ENCODE results near the gene CSAD.

CSAD gene

DNA sequence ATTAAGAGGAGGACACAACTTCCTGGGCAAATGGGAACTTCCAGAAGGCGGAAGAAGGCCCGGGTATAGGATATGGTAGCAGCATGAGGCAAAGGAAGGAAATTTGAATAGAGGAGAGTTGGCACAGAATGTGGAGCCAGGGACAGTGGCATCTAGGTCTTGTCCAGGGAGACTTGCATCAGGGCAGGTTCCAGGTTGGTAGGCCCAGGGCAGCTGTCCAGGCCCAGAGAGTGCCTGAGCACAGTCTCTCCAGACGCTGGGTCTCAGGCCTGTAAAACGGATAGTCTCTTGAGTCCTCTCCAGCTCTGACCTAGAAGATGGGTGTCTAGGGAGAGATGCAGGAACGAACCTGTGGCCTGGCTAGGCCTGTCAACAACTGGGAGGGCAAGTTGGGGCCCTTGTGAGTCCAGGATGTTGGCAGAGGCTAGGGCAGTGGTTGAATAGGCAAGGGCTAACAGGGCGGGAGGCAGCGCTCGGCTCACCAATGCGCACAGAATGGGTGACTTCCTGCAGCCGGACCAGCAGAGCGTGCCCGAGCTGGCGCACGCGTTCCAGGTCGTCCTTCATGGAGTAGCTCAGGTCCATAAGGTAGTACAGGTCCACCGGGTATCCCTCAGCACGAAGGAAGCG is 16.4 kb upstream of the CSAD start:
- Mint-ChIP-seq H3K27ac (peak overlapping the region; percentile 34), H3K36me3 (peaks cover 8% of the 10 kb centered on the region), H3K9me3 (ENCODE audit: low read depth) (no peaks in the 10 kb centered on the region), H3K4me1 (ENCODE audit: low read depth) (peaks cover 47% of the 10 kb centered on the region), H3K4me3 (peak overlapping the region; percentile 63), H3K27me3 (no peaks in the 10 kb centered on the region)

DNA sequence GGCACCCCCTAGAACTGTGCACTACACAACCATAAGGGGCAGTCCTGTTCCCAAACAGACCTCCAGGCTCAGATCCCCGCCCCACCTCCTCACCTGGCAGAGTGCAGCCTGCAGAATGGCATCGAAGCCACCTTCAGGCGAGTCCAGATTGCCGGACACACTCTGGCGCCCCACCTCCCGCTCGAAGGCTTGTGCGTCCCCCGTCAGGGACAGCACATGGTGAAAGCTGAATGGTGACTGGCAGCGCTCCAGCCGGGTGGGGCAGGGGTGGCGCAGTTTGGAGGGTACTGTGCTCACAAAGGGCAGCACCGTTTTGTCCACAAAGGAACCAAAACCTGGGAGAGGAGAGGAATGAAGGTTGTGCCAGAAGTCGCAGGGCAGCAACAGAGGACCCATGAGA is 15.8 kb upstream of the CSAD start:
- Mint-ChIP-seq H3K4me3 (no peak overlapping the region), H3K36me3 (peaks cover 8% of the 10 kb centered on the region), H3K27ac (no peak overlapping the region), H3K27me3 (no peaks in the 10 kb centered on the region), H3K9me3 (ENCODE audit: low read depth) (no peaks in the 10 kb centered on the region), H3K4me1 (ENCODE audit: low read depth) (peaks cover 42% of the 10 kb centered on the region)

DNA sequence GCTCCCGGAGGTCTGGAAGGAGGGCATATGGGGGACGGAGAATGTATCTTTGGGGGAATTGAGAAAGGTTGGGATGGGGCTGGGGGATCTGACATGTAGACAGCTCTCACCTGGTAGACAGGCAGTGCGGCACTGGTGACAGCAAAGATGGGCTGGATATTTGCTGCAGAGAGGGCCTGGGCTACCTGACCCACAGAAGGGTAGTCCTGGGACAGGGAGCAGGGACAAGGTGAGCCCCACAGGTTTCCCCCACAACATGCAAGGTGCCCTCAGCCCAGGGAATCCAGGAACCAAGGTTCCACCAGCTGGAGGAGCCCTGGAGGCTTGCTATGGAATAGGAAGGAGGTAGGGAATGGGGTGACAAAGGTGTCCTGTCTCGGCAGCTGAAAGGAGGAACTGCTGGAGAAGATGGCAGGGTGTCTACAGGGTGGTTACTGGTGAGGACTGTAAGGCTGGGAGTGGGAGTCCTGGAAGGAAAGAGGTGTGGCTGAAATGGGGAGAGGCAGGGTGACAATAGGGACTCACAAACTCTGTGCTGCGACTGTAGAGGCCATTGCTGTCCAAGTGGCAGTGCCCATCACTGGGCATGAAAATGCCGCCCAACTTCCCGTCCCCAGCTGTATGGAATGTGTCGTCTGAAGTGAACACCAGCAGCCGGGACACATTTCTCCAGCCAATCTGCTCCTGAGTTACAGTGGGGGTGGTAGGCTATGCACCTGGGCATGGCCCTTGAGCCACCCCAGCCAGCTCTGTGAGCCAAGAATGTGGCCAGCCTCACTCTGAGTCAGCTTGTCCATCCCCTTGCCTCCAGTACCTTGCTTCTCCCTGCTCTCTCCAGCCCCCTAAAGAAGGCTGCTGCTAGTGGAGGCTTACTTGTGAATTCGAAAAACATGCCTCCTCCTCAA is 15.0 kb upstream of the CSAD start:
- H3K27ac Mint-ChIP-seq: peak overlapping the region; percentile 41
- no peak overlapping the region for H3K4me3 Mint-ChIP-seq
- no peaks in the 10 kb centered on the region for H3K27me3 Mint-ChIP-seq
- H3K9me3 Mint-ChIP-seq (ENCODE audit: low read depth): no peaks in the 10 kb centered on the region
- peaks cover 38% of the 10 kb centered on the region for H3K4me1 Mint-ChIP-seq (ENCODE audit: low read depth)
- H3K36me3 Mint-ChIP-seq: peaks cover 6% of the 10 kb centered on the region

DNA sequence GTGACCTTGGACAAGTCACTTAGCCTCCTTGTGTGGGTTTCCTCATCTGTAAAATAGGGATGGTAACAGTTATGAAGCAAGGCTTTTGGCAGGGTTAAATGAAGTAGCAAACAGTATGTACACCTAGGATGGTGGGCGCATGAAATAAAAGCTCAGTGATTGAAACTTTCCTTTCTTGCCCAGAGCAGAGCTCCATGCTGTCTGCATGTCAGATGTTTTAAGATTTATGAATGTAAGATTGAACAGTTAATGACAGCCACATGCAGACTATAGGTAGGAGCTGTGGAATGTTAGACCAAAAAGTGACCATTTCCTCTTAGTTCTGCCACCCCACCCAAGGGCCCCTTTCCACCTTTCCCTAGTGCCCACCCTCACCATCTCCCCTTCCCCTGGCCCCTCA is 14.2 kb upstream of the CSAD start:
- Mint-ChIP-seq H3K27ac (peak overlapping the region; percentile 41), H3K9me3 (ENCODE audit: low read depth) (no peaks in the 10 kb centered on the region), H3K27me3 (no peaks in the 10 kb centered on the region), H3K36me3 (peaks cover 5% of the 10 kb centered on the region), H3K4me3 (no peak overlapping the region), H3K4me1 (ENCODE audit: low read depth) (peaks cover 34% of the 10 kb centered on the region)

DNA sequence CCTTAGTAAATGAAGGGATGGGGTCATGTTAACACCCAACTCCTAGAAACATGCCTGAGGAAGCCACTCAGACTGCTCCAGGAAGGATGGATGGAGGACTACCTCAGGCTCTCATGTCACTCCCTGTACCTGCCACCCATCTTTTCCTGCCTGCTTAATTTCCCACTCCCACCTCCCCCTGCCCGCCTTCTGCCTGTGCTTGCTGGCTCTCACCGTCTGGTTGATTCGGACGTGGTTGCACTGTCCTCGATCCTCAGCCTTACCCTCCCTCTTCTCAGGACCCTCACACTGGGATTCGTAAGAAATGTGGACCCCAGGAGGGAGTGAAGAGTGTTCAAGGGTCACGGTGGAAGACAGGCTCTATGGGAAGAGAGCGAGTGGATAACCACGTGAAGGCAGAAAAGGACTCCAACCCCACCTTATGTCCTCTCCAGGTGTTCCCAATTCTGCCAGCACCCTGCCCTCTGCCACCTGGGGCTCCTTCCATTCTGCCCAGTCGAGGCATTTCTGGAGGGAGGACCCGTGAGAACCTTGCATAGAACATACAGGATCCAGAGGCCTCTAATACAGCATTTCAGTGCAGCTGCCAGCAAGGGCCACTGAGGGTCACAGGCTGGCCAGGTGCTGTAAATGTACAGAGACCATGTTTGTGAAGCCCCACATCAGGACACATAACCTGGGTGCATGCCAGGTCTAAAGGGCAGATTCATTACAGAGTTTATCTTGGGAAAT is 13.4 kb upstream of the CSAD start:
- Mint-ChIP-seq H3K27ac (peak overlapping the region; percentile 66), H3K36me3 (peaks cover 2% of the 10 kb centered on the region), H3K27me3 (no peaks in the 10 kb centered on the region), H3K9me3 (ENCODE audit: low read depth) (no peaks in the 10 kb centered on the region), H3K4me3 (no peak overlapping the region), H3K4me1 (ENCODE audit: low read depth) (peaks cover 34% of the 10 kb centered on the region)

DNA sequence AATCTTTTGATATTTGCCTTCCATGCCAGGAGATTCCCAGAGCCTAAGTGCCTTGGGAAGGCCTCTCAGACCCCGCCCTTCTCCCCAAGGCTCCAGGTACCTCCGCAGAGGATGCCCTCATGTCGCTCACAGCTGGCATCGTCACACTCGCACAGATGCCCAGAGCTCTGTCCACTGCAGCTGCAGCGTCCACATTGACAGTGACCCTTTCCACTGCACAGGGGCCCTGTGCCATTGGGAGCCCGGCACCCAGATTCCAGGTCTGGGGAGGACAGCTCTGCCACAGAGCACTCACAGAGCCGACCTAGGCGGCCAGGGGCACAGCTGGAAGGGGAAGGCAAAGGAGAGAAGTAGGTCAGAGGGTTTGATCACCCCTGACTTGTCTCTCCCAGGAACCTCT is 12.3 kb upstream of the CSAD start:
- Mint-ChIP-seq H3K27me3 (no peaks in the 10 kb centered on the region), H3K4me3 (no peak overlapping the region), H3K27ac (peak overlapping the region; percentile 54), H3K9me3 (ENCODE audit: low read depth) (no peaks in the 10 kb centered on the region), H3K36me3 (peaks cover 2% of the 10 kb centered on the region), H3K4me1 (ENCODE audit: low read depth) (peaks cover 27% of the 10 kb centered on the region)

DNA sequence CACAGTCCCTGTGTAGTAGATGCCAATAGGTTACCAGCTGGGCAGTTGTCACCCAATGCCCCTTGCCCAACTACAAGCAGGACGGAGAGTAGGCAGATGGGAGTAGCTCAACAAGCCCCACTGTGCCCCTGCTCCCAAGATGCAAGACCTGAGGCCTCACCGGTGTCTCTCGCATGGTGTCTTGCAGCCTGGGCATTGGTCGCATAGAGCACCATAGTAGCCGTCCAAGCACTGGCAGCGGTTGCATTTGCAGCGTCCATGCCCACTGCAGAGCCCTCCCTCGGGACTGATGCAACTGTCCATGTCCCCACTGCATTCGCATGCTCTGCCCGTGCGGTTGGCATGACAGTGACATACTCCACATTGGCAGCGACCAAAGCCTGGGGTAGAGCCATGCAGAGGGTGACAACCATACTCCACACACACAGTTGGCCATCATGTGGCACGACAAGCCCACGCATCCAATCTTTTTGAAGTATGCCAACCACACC is 11.9 kb upstream of the CSAD start:
- Mint-ChIP-seq H3K4me3 (no peak overlapping the region), H3K36me3 (peaks cover 2% of the 10 kb centered on the region), H3K9me3 (ENCODE audit: low read depth) (no peaks in the 10 kb centered on the region), H3K4me1 (ENCODE audit: low read depth) (peaks cover 23% of the 10 kb centered on the region), H3K27me3 (no peaks in the 10 kb centered on the region), H3K27ac (peak overlapping the region; percentile 41)

DNA sequence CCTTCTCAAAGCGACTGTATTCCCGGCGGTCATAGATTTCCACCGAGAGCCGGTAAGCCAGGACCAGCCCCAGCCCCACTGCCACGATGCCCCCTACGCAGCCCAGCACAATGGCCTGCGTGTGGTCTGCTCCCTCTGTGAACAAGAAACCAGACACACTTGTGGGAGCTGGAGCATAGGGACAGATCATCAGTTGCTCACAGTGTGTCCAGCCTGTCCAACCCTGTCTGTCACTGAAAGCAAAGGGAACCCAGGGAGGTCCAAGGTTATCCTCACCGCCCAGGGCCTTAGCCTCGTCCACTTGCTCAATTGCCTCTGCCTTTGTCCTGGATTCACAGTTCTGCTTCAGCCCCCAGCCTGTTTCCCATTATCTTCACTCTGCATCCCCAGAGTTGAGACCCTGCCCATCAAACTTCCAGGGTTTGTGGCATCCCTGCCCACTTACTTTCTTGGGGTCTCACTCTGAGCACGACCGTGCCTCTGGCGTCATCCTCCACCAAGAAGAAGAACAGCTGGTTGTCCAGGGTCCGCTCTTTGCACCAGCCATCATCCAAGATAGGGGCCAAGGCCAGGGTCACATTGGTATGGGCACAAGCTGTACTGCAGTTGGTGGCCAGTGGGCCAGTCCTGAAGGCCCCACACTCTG is 11.3 kb upstream of the CSAD start:
- H3K9me3 Mint-ChIP-seq (ENCODE audit: low read depth): no peaks in the 10 kb centered on the region
- peak overlapping the region; percentile 66 for H3K27ac Mint-ChIP-seq
- peaks cover 21% of the 10 kb centered on the region for H3K4me1 Mint-ChIP-seq (ENCODE audit: low read depth)
- no peak overlapping the region for H3K4me3 Mint-ChIP-seq
- H3K36me3 Mint-ChIP-seq: peaks cover 2% of the 10 kb centered on the region
- H3K27me3 Mint-ChIP-seq: no peaks in the 10 kb centered on the region

DNA sequence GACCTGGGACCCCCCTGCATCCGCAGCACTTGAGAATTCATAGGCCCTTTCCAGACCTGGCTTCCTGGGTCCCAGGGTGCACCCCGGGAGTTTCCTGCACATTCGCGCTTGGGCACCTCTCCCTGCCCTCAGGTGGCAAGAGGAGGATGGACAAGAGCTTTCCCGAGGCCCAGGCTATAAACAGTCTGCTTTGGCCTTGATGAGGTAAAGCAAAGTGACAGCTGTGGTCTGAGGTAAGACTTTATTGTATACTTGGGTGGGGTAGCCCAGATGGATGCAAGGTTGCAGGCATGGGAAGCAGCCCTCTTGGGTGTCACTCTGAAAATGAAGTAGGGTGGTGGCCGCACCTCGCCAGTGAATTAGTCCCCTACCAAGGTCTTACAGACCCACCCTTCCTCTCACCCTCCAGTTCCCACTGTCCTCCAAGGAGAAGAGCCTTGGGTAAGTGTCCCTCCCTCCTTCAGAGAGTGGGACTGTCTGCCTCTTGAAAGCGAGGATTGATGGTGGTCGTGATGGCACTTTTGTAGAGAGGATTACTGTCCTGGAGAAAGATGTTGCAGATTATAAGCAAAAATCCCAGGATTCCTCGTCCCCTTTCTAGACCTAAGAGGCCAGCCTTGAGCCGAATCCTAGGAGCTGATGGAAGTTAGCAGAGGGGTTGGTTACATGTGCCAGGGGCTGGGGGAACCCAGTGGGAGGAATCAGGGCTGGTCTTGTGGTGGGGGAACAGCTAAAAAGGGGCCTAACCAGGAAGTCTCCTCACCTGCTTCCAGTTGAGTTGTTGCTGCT is 10.6 kb upstream of the CSAD start:
- Mint-ChIP-seq H3K36me3 (peaks cover 2% of the 10 kb centered on the region), H3K27me3 (no peaks in the 10 kb centered on the region), H3K9me3 (ENCODE audit: low read depth) (no peaks in the 10 kb centered on the region), H3K4me1 (ENCODE audit: low read depth) (peaks cover 18% of the 10 kb centered on the region), H3K27ac (peak overlapping the region; percentile 51), H3K4me3 (no peak overlapping the region)

DNA sequence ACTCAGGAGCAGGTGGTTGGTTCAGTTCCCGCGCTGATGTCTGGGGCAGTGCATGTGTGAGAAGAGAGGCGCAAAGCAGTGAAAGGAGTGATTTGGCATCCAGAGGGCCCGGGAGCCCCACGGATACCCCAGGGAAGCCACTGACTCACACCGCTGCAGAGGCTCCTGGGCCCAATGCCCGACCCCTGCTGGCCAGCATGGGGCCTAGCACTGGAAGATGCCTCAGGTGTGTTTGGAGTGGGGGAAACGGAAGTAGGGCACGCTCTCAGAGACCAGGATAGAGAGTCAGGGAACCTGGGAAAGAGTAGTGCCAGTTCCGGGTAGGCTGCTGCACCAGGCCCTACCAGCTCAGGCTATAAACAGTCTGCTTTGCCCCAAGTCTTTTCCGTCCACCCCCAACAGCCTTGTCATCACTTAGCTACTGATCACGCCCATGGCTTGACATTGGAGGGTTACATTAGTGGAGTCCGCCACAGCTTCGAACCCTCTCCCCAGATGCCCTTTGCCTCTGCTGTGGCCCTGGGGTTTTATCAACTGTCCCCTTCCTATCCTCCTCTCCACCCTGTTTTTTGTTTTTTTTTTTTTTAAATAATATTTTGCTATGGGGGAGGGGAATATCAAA is 9.5 kb upstream of the CSAD start:
- H3K4me3 Mint-ChIP-seq: no peak overlapping the region
- no peaks in the 10 kb centered on the region for H3K9me3 Mint-ChIP-seq (ENCODE audit: low read depth)
- H3K27ac Mint-ChIP-seq: peak overlapping the region; percentile 50
- H3K4me1 Mint-ChIP-seq (ENCODE audit: low read depth): peaks cover 20% of the 10 kb centered on the region
- H3K27me3 Mint-ChIP-seq: no peaks in the 10 kb centered on the region
- H3K36me3 Mint-ChIP-seq: peaks cover 2% of the 10 kb centered on the region

DNA sequence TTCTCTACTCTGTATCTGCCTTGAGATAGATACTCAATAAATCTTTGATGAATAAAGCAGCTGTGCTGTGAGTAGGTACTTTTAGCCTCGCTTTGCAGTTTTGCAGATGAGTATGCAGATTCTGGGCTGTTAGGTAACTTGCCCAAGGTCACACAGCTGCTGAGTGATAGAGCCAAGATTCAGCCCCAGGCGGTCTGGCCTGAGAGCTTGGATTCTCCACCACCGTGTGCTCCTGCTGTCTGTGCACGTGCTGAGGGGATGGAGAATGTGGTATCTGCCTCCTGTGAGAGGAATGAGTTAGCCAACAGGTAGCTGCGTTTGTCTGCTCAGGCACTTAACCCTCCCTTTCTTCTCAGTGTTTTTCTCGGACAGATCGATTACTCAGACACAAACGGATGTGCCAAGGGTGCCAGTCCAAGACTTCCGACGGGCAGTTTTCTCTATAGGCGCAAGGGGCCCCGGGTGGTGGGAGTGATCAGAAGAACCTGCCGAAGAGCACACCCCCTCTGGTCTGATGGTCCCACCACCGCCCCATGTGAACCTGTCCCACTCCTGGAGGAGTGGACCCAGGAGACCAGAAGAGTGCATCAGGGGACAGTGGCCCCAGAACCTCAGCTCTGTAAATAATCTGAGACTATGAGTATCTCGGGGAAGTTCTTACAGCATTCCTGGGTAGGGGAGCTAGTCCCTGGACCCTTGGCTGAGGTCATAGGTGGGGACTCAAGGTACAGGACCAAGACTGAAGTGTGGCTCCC is 6.6 kb upstream of the CSAD start:
- Mint-ChIP-seq H3K36me3 (peaks cover 6% of the 10 kb centered on the region), H3K9me3 (ENCODE audit: low read depth) (no peaks in the 10 kb centered on the region), H3K27ac (peak overlapping the region; percentile 41), H3K27me3 (no peaks in the 10 kb centered on the region), H3K4me3 (no peak overlapping the region), H3K4me1 (ENCODE audit: low read depth) (peaks cover 45% of the 10 kb centered on the region)

DNA sequence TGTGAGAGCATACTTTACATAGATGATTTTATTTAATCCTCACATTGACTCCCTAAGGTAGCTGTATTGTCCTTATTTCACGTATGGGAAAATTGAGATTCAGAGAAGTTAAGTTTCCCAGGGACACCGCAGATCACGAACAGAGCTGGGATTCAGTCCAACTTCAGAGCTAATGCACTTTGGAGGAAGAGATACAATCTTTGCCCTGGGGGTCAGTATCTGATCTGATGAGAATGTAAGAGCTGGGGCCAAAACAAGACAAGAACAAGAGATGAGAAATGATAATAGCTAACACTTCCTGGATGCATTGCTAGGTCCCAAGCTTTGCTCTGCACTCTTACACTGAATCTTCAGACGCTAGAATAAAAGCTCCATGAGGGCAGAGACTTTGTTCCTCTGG is 6.0 kb upstream of the CSAD start:
- no peaks in the 10 kb centered on the region for H3K27me3 Mint-ChIP-seq
- no peaks in the 10 kb centered on the region for H3K9me3 Mint-ChIP-seq (ENCODE audit: low read depth)
- no peak overlapping the region for H3K4me3 Mint-ChIP-seq
- H3K27ac Mint-ChIP-seq: no peak overlapping the region
- peaks cover 10% of the 10 kb centered on the region for H3K36me3 Mint-ChIP-seq
- peaks cover 51% of the 10 kb centered on the region for H3K4me1 Mint-ChIP-seq (ENCODE audit: low read depth)

DNA sequence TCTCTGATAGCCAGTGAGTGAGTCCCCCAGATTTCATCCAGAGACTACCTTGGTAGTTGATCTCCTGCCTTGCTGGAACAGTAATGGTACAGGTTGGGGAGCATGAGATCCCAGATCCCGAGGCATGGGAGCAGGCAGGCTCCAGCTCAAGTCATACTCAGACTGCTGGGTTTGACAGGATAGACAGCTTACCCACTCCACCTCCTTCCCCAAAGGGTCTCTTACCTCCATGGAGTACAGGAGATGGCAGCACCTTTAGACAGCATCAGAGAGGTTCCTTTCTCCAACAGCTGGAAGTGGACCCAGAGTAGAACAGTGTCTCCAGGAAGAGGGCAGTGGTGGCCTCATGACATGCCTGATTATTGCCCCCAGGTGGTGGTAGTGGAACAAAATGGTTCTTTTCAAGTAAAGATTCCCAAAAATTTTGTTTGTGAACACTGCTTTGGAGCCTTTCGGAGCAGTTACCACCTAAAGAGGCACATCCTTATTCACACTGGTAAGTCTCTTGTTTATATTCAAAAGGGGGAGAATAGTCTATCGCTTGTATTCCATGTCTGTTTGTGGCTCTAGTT is 4.9 kb upstream of the CSAD start:
- Mint-ChIP-seq H3K27ac (peak overlapping the region; percentile 65), H3K4me3 (no peak overlapping the region), H3K36me3 (peaks cover 8% of the 10 kb centered on the region), H3K27me3 (no peaks in the 10 kb centered on the region), H3K4me1 (ENCODE audit: low read depth) (peaks cover 55% of the 10 kb centered on the region), H3K9me3 (ENCODE audit: low read depth) (no peaks in the 10 kb centered on the region)

All from activated naive CD8-positive, alpha-beta T cell (primary cell).